Activated naive CD8-positive, alpha-beta T cell treated with anti-CD3 and anti-CD28 coated beads, Interleukin-2, amount 50 U/mL, for 24 hours (primary cell): ENCODE data around the gene SPTSSB.
A peak's percentile ranks its signal among the peaks of the same experiment; 100 is the strongest.

Experiments
- ATAC-seq: fragments of 150-1000 bp; cut with Tn5 transposase; one replicate; pipeline ENCODE4 v1.10.0; 2021
- DNase-seq: peaks from one replicate; pipeline ENCODE4 v3.0.0; 2021
- H3K27ac Mint-ChIP-seq: one replicate; pipeline ENCODE4 v1.8.0; 2021; ENCODE audit warnings: mild to moderate bottlenecking, mixed read lengths
- H3K27me3 Mint-ChIP-seq: one replicate; pipeline ENCODE4 v1.8.0; 2021; ENCODE audit warnings: mixed read lengths
- H3K36me3 Mint-ChIP-seq: one replicate; pipeline ENCODE4 v1.8.0; 2021; ENCODE audit warnings: low read depth, mixed read lengths
- H3K4me1 Mint-ChIP-seq: one replicate; pipeline ENCODE4 v1.8.0; 2021; ENCODE audit warnings: mixed read lengths
- H3K4me3 Mint-ChIP-seq: one replicate; pipeline ENCODE4 v1.8.0; 2021; ENCODE audit warnings: mild to moderate bottlenecking, moderate library complexity, mixed read lengths
- H3K9me3 Mint-ChIP-seq: one replicate; pipeline ENCODE4 v1.8.0; 2021; ENCODE audit warnings: mixed read lengths

SPTSSB gene

DNA sequence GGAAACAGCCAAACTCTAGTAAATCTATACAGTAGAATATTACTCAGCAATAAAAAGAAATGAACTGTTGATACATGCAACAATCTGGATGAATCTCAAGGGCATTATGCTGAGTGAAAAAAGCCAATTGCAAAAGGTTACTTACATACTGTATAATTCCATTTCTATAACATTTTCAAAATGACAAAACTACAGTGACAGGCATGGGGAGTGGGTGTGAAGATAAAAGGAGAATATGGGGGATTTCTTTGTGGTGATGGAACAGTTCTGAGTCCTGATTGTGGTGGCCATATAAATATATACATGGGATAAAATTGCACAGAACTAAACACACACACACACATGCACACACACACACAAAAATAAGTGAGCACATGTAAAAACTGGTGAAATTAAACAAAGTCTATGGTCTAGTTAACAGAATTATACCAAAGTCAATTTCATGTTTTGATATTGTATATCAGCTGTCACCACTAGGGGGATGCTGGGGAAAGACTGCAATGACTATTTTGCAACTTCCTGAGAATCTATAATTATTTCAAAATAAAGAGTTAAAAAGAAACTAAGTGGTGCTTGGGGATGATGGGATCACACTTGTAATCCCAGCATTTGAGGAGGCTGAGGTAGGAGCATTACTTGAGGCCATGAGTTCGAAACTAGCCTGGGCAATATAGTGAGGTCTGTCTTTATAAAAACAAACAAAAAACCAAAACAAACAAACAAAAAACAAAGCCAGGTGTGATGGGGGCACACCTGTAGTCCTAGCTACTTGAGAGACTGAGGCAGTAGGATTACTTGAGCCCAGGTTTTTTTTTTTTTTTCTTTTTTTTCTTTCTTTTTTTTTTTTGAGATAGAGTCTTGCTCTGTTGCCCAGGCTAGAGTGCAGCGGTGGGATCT lies 66.0 kb downstream of the SPTSSB start:
- Mint-ChIP-seq H3K4me1 (peaks cover 27% of the 10 kb centered on the region), H3K27me3 (peaks cover 24% of the 10 kb centered on the region), H3K4me3 (no peak overlapping the region), H3K36me3 (peaks cover 13% of the 10 kb centered on the region), H3K27ac (peak overlapping the region; percentile 8), H3K9me3 (peaks cover 20% of the 10 kb centered on the region)
- DNase-seq (no peak), ATAC-seq (peak; percentile 68)

DNA sequence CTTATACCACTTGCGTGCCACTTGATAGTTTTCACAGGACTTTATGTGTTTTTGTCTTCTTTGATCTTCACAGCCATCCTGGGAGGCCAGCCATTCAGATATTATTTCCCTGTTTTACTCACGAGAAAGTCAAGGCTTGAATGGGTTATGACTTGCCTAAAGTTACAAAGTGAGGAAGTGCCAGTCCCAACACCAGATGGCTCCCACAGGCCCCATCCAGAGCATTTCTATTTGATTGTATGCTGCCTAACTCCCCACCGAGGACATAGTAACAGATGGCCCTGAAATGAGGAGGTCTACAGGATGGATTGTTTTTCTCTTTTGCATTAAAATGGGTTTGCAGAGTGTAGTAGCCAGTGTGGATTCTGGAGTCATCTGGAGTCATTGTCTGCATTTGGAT lies 74.5 kb downstream of the SPTSSB start:
- no peak for DNase-seq

DNA sequence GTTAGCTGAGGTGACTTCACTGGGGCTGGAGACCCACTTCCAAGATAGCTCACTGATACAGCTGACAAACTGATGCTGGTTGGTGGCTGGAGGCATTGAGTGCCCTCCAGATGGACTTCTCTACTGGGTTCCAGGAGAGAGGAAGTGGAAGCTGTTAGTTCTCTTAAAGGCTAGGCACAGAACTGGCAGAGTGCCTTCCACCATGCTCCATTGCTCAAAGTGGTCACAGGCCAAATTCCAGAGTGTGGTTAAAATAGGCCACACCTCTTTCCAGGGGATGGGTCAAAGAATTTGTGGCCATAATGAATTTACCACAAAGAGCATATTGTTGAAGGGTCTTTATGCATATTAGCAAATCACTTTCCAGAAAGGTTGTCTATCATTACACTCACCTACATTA lies 76.0 kb downstream of the SPTSSB start:
- H3K27me3 Mint-ChIP-seq = no peaks in the 10 kb centered on the region

More for the DNA sequence above, 74.5 kb downstream of the SPTSSB start:
- Mint-ChIP-seq H3K36me3 (peaks cover 15% of the 10 kb centered on the region), H3K4me3 (no peak overlapping the region), H3K27me3 (peaks cover 6% of the 10 kb centered on the region), H3K4me1 (no peaks in the 10 kb centered on the region), H3K27ac (no peak overlapping the region), H3K9me3 (peaks cover 25% of the 10 kb centered on the region)
- ATAC-seq = no peak

More for the DNA sequence above, 76.0 kb downstream of the SPTSSB start:
- Mint-ChIP-seq H3K9me3 (peaks cover 25% of the 10 kb centered on the region), H3K4me1 (no peaks in the 10 kb centered on the region), H3K27ac (no peak overlapping the region), H3K4me3 (no peak overlapping the region), H3K36me3 (peaks cover 14% of the 10 kb centered on the region)
- no peak for DNase-seq
- no peak for ATAC-seq
